SK-N-MC (cell line): ENCODE results near the gene MFAP2.
"Not testable (repeated sequence)": the region's sequence is repeated elsewhere in the genome, so short reads cannot be mapped to it uniquely, and the experiment has no call there.

Experiments
- EZH2 ChIP-seq: fragments of 200-600 bp; sonication (generic); IDR thresholded peaks from one replicate; pipeline ENCODE4 v1.6.1; 2017; ENCODE audit warnings: antibody characterized with exemption
- FOXP2 ChIP-seq: optimal IDR thresholded peaks from 2 replicates; pipeline ENCODE3; 2011; ENCODE audit warnings: mild to moderate bottlenecking, moderate library complexity; ENCODE audit not compliant: insufficient read depth; ENCODE audit errors: extremely low read length, control extremely low read depth
- POLR2AphosphoS5 ChIP-seq: IDR thresholded peaks from 2 replicates; pipeline ENCODE4 v1.6.1; 2012; ENCODE audit warnings: mild to moderate bottlenecking, low read depth, low read length, borderline replicate concordance

- TF ChIP-seq EZH2, POLR2AphosphoS5, FOXP2: not testable (repeated sequence)
Observed at GRCh38 chr1:16931206-16931934, 49.0 kb downstream of the MFAP2 start.
